ENCODE results near the gene ZNF679. TPM values are rescaled to one million over a fixed set of nuclear protein-coding genes. Genes with fewer than 3 reads are reported as not detected.

ZNF679 gene
- total RNA-seq, 1 experiment from 2014 or later, result not detected

Other genes with a start within 250 kb of the ZNF679 start
- not detected for gene ZNF722, start 229.6 kb upstream of the ZNF679 start, total RNA-seq (2021; ENCODE audit: unreplicated experiment)
- gene ZNF727, start 183.0 kb upstream of the ZNF679 start, total RNA-seq (2021; ENCODE audit: unreplicated experiment), result not detected
- gene ZNF735, start 21.3 kb upstream of the ZNF679 start, total RNA-seq (2021; ENCODE audit: unreplicated experiment), result not detected
- 0.15 TPM for gene ZNF736, start 85.5 kb downstream of the ZNF679 start, total RNA-seq (2021; ENCODE audit: unreplicated experiment)

Measured in HCT116 (cell line).